ENCODE data around the gene FUT3.
"Not testable (repeated sequence)": the region's sequence is repeated elsewhere in the genome, so short reads cannot be mapped to it uniquely, and the experiment has no call there.

FUT3 gene

GRCh38 chr19:5847846-5848245 is 3.4 kb downstream of the FUT3 start:
- not testable (repeated sequence) for DNase-seq (ENCODE audit: low read depth)

- no peak for DNase-seq (ENCODE audit: low read depth)
These were observed 6.5 kb downstream of the FUT3 start for GRCh38 chr19:5844456-5845433.

GRCh38 chr19:5843295-5843927 is 7.8 kb downstream of the FUT3 start:
- no peak for DNase-seq (ENCODE audit: low read depth)

GRCh38 chr19:5841735-5842111 is 9.5 kb downstream of the FUT3 start:
- not testable (repeated sequence) for DNase-seq (ENCODE audit: low read depth)

- DNase-seq (ENCODE audit: low read depth): no peak
These were observed 11.9 kb downstream of the FUT3 start, which contains the start of gene FUT6 for GRCh38 chr19:5839065-5840017. Gene FUT6, minus strand, starts transcription at chr19:5839702. Its CDS starts 7,135 bp downstream, at chr19:5832567.

- no peak for DNase-seq (ENCODE audit: low read depth)
These were observed 12.7 kb downstream of the FUT3 start for GRCh38 chr19:5838353-5839064.

GRCh38 chr19:5837761-5838352 is 13.4 kb downstream of the FUT3 start:
- no peak for DNase-seq (ENCODE audit: low read depth)

GRCh38 chr19:5832527-5833216 is 18.6 kb downstream of the FUT3 start:
- DNase-seq (ENCODE audit: low read depth): no peak

GRCh38 chr19:5832061-5832460 is 19.2 kb downstream of the FUT3 start:
- no peak for DNase-seq (ENCODE audit: low read depth)

- no peak for DNase-seq (ENCODE audit: low read depth)
These were observed 20.1 kb downstream of the FUT3 start for GRCh38 chr19:5831159-5831558.

- no peak for DNase-seq (ENCODE audit: low read depth)
These were observed 21.5 kb downstream of the FUT3 start for GRCh38 chr19:5829567-5830310.

- no peak for DNase-seq (ENCODE audit: low read depth)
These were observed 22.3 kb downstream of the FUT3 start for GRCh38 chr19:5828661-5829566.

- peak; percentile 69 for DNase-seq (ENCODE audit: low read depth)
These were observed 23.2 kb downstream of the FUT3 start for GRCh38 chr19:5827891-5828660.

GRCh38 chr19:5827342-5827890 is 23.8 kb downstream of the FUT3 start:
- no peak for DNase-seq (ENCODE audit: low read depth)

GRCh38 chr19:5826531-5827341 is 24.5 kb downstream of the FUT3 start:
- no peak for DNase-seq (ENCODE audit: low read depth)

GRCh38 chr19:5825178-5825577 is 26.1 kb downstream of the FUT3 start:
- no peak for DNase-seq (ENCODE audit: low read depth)

GRCh38 chr19:5824751-5825150 is 26.5 kb downstream of the FUT3 start:
- DNase-seq (ENCODE audit: low read depth): no peak
